Testis (tissue), 3 donors: ENCODE results near the gene RHBDL1. TPM values are rescaled to one million over a fixed set of nuclear protein-coding genes. Genes with fewer than 3 reads are reported as not detected.

ENCODE experiments used
- DNase-seq: peaks from one replicate; pipeline ENCODE4 v3.0.0-alpha.2; 2019
- H3K27ac ChIP-seq, 2 donors: fragments of 200-600 bp; sonication (generic); one replicate each; pipeline ENCODE4 v1.5.1; 2019
- H3K27me3 ChIP-seq: fragments of 200-600 bp; sonication (generic); one replicate; pipeline ENCODE4 v1.5.1; 2019
- H3K36me3 ChIP-seq: fragments of 200-600 bp; sonication (generic); one replicate; pipeline ENCODE4 v1.5.1; 2017; ENCODE audit warnings: low read depth; ENCODE audit errors: missing control alignments
- H3K4me1 ChIP-seq: fragments of 200-600 bp; sonication (generic); one replicate; pipeline ENCODE4 v1.5.1; 2019
- H3K4me3 ChIP-seq, 2 donors: fragments of 200-600 bp; sonication (generic); one replicate each; pipeline ENCODE4 v1.5.1; 2017 to 2019
- H3K9me3 ChIP-seq: fragments of 200-600 bp; sonication (generic); one replicate; pipeline ENCODE4 v1.5.1; 2017
- CTCF ChIP-seq, 3 experiments: fragments of 450-650 bp in 2 of 3; fragments of 200-600 bp in 1 of 3; sonication (generic) in 1 of 3; IDR thresholded peaks; one replicate each; pipeline ENCODE4 v1.5.1; 2016 to 2019; ENCODE audit warnings: antibody characterized with exemption in 3 of 3, mild to moderate bottlenecking in 2 of 3, moderate library complexity in 1 of 3
- POLR2A ChIP-seq: fragments of 450-650 bp; IDR thresholded peaks from one replicate; pipeline ENCODE4 v1.6.1; 2017; ENCODE audit warnings: antibody characterized with exemption, mild to moderate bottlenecking, moderate library complexity
- WGBS, 2 donors: methylation state at CpG; one replicate each; pipeline ENCODE4 v1.1.5; 2018; 5-methylcytosine and 5-hydroxymethylcytosine counted together
- intact Hi-C: fragments of 100-400 bp; cut with DNase I; formaldehyde crosslinking; loops from one replicate; pipeline ENCODE4 v1.15.1; 2023; ENCODE audit warnings: low total_unique reads
- polyA plus RNA-seq: library from polyadenylated mRNA; stranded (reverse); fragments of 350-450 nt; fragmentation: Illumina TruSeq; extraction: RNeasy Lipid Tissue Mini Kit (QIAGEN cat#74804); gene quantifications from one replicate; pipeline ENCODE4 v1.2.3, GENCODE V29; 2014; ENCODE audit warnings: low read depth, low replicate concordance; ENCODE audit not compliant: insufficient read depth
- total RNA-seq, 2 donors: library from RNA; depleted of rRNA; stranded (reverse); fragments of >200 nt; gene quantifications; one replicate each; pipeline ENCODE4 v1.2.3, GENCODE V29; 2016

The RHBDL1 gene
- total and polyA plus RNA-seq, 3 donors from 2014 or later = 2.1 to 9.8 (median 8.5) TPM

DNA sequence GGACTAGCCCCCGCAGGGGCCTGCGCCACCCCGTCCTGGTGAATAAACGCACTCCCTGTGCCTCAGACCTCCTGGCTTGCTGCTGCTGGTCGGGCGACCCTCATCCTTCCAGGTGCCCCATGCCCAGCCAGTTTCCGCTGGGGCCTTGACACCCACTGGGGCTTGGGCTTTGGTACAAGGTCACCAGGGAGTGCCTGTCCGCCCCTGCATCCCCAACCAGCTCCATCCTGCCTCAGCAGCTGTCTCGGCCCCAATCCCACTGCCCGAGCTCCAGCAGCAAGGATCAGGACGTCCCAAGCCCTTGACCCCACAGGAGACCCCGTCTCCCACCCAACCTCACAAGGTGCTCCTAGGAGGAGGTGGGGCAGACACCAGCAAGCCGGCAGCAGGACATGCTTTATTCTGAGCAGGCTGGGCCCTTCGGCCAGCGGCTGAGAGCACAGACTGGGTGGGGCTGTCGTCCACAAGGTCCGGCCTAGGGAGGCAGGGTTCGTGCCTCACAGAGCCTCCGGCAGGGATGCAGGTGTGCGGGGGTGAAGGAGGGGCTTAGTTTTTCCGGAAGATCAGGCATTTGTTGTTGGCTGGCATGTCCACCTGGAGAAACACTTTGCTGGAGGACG lies 41.3 kb upstream of the RHBDL1 start:
- H3K27me3 ChIP-seq = no peaks in the 10 kb centered on the region
- peaks cover 40% of the 10 kb centered on the region for H3K4me1 ChIP-seq
- H3K27ac ChIP-seq = no peak overlapping the region
- DNase-seq = no peak
- WGBS, 2 donors = 68 to 88% methylated on average over 9 to 22 of the region's 22 CpGs
- TF ChIP-seq CTCF (IDR thresholded peaks at IDR 0.05) = no peak
- TF ChIP-seq POLR2A = no peak
- H3K9me3 ChIP-seq = no peaks in the 10 kb centered on the region
- intact Hi-C loops = loop anchor here (10.0 kb wide), 1 partner anchor 49 kb away; no protein-coding TSS in a partner anchor
- H3K4me3 ChIP-seq = no peak overlapping the region
- H3K36me3 ChIP-seq = no peaks in the 10 kb centered on the region

GRCh38 chr16:634996-635395 lies 40.5 kb upstream of the RHBDL1 start:
- DNase-seq = no peak
- 69 to 88% methylated on average over 3 to 7 of the region's 7 CpGs for WGBS, 2 donors
- Histone ChIP-seq H3K4me3 (no peak overlapping the region), H3K27ac (no peak overlapping the region), H3K4me1 (peaks cover 34% of the 10 kb centered on the region), H3K9me3 (no peaks in the 10 kb centered on the region), H3K27me3 (no peaks in the 10 kb centered on the region), H3K36me3 (no peaks in the 10 kb centered on the region)
- intact Hi-C loops = loop anchor here (10.0 kb wide), 1 partner anchor 50 kb away; no protein-coding TSS in a partner anchor
- TF ChIP-seq POLR2A = no peak
- TF ChIP-seq CTCF (IDR thresholded peaks at IDR 0.05) = no peak

GRCh38 chr16:635573-636205 lies 39.8 kb upstream of the RHBDL1 start:
- Histone ChIP-seq H3K4me3 (peak overlapping the region; percentile 75 to 90), H3K36me3 (no peaks in the 10 kb centered on the region), H3K27me3 (no peaks in the 10 kb centered on the region), H3K9me3 (no peaks in the 10 kb centered on the region), H3K4me1 (peaks cover 27% of the 10 kb centered on the region), H3K27ac (peak overlapping the region; percentile 91 to 97)
- TF ChIP-seq CTCF (IDR thresholded peaks at IDR 0.05) (no peak), POLR2A (no peak)
- DNase-seq = no peak
- intact Hi-C loops = loop anchor here (10.0 kb wide), 1 partner anchor 51 kb away; no protein-coding TSS in a partner anchor
- WGBS, 2 donors = 4% methylated on average over 52 of the region's 55 CpGs; no CpG with 5 or more reads in 1 of the 2 donors

DNA sequence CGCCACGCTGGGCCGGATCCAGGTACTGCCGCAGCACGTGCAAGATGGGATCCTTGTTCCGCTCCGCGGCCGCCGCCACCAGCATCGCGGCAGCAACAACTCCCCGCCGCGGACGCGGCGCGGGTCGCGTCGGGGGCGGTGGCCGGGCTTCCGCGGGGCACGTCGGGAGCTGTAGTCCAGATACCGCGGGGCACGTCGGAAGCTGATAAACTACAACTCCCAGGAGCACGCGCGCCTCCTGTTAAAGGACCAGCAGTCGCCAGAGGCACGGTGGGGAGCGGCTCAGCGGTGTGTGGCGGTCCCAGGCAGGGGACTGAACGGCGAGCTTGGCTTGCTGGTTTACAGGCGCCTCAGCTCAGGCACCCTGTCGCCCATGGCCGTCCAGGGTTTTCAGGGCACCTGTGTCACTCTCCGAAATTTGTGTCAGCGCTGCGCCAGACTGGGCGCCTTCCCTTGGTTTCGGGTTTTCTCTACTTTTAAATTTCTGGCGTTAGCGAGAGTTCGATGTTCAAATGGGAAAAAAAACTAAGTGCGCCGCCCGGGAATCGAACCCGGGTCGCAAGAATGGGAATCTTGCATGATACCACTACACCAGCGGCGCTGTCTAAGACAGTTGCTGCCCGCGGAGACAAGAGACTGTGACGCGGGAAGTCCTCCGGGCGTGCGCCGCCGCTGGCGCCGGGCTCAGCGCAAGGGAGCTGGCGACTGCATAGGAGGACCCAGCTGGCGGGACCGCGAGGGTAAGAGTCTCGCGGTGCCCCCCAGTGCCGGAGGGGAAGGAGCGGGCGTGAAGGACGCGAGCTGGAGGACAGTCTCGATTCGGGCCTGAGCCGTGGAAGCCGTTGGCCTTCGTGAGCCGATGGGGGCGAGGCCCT lies 39.0 kb upstream of the RHBDL1 start, which contains the start of gene METTL26:
METTL26 (minus strand) TSS at position 100 of the 875 bp plus-strand sequence; CDS start at position 85, 15 bp downstream.
- peak in 1 of 3 experiments; percentile 14 for TF ChIP-seq CTCF (IDR thresholded peaks at IDR 0.05)
- TF ChIP-seq POLR2A = peak; percentile 40
- Histone ChIP-seq H3K36me3 (no peaks in the 10 kb centered on the region), H3K27ac (peak within 1 kb of the TSS; percentile 91 to 97), H3K9me3 (no peaks in the 10 kb centered on the region), H3K4me1 (peaks cover 20% of the 10 kb centered on the region), H3K27me3 (no peaks in the 10 kb centered on the region), H3K4me3 (peak within 1 kb of the TSS; percentile 75 to 90)
- DNase-seq = peak; percentile 98
- WGBS, 2 donors = 0 to 1% methylated on average over 26 to 83 of the region's 91 CpGs
- intact Hi-C loops = loop anchor here (10.0 kb wide), 1 partner anchor 52 kb away; no protein-coding TSS in a partner anchor
